ENCODE data around the gene MEGF11.

GRCh38 chr15:65906396-65906795 is 347.2 kb downstream of the MEGF11 start:
- no peak for TF ChIP-seq CTCF (IDR thresholded peaks at IDR 0.05)
- TF ChIP-seq RAD21 (IDR thresholded peaks at IDR 0.05; ENCODE audit: low read length): no peak
- TF ChIP-seq YY1 (IDR thresholded peaks at IDR 0.05; ENCODE audit: low read depth): no peak
- no peak for TF ChIP-seq RXRA (IDR thresholded peaks at IDR 0.05; ENCODE audit: borderline replicate concordance, low read depth)
- no peak for TF ChIP-seq TAF1 (IDR thresholded peaks at IDR 0.05; ENCODE audit: borderline replicate concordance, low read depth, low read length)
- TF ChIP-seq POLR2AphosphoS5 (IDR thresholded peaks at IDR 0.05; ENCODE audit: low read depth, low read length): no peak
- TF ChIP-seq SMC3 (IDR thresholded peaks at IDR 0.05; ENCODE audit: low read depth, low read length): no peak
- TF ChIP-seq TEAD4 (IDR thresholded peaks at IDR 0.05; ENCODE audit: borderline replicate concordance, insufficient read depth): no peak
- TF ChIP-seq USF2 (IDR thresholded peaks at IDR 0.05; ENCODE audit: borderline replicate concordance, low read depth, low read length): no peak
- no peak for TF ChIP-seq MXI1 (IDR thresholded peaks at IDR 0.05; ENCODE audit: low read depth, low read length)
- no peak for TF ChIP-seq EP300 (IDR thresholded peaks at IDR 0.05; ENCODE audit: borderline replicate concordance in 1 of 2, low read depth in 1 of 2, low read length in 1 of 2)
